H54 (cell line): Measurements from ENCODE around the gene KCTD4.
A peak's percentile ranks its signal among the peaks of the same experiment; 100 is the strongest.

Source experiments
- DNase-seq: peaks from one replicate; pipeline ENCODE4 v3.0.0; 2011; ENCODE audit warnings: low spot score, mixed read lengths; ENCODE audit not compliant: insufficient read length
- FAIRE-seq: peaks from 3 replicates; lab custom pipeline; 2011; peaks lifted over from hg19 to GRCh38; lab: Jason Lieb, UNC
- POLR2A ChIP-seq: IDR thresholded peaks from 2 replicates; pipeline ENCODE4 v1.6.1; 2011; ENCODE audit warnings: low read depth, mild to moderate bottlenecking, low read length

KCTD4 gene

DNA sequence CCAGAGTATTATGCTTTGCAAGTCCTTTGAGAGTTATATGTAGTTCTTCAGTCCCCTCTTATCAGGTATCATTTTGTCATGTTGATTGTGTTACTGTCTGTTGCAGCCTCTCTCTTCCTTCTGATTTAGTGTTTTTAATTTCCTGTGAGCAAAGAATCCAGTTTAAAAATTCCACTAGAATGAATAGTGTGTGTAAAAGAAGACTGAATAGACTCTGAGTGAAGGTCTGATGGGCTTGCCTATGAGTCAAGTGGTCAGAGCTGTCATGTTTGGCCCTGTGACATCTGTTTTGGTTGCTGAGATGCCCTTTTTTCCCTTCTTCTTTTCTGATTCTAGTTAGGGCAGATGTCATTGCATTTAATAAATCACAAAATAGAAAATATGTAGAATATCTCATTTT lies 23.3 kb upstream of the KCTD4 start:
- TF ChIP-seq POLR2A, result no peak
- no peak for FAIRE-seq
- DNase-seq, result no peak

DNA sequence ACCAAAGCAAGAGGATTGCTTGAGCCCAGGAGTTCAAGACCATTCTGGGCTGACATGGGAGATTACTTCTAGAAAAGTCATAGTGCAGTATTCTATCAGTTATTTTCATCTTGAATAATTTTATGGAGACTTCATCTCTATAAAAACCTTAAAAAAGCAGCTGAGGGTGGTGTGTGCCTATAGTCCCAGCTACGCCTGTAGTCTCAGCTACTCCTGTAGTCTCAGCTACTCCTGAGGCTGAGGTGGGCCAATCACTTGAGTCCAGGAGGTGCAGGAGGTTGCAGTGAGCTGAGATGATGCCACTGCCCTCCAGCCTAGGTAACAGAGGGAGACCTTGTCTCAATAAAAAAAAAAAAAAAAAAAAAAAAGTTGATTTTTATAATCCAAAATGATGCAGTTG lies 22.1 kb upstream of the KCTD4 start:
- DNase-seq, result no peak
- FAIRE-seq, result no peak
- no peak for TF ChIP-seq POLR2A

DNA sequence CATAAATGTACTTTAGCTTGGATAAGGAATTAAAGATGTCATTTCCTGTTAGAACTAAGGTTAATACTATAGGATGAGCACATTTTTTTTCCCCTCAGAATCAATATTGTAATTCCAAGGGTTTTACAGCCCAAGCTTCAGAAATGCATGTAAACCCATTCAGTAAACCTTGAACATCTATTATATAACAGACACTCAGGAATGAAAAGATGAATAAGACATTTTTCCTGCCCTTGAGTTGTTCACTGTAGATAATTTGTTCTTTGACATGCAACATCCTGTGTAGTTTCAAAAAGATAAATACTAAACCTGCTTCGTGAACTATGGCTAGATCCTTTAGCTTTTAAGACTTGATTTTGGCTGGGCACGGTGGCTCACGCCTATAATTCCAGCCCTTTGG lies 21.7 kb upstream of the KCTD4 start:
- FAIRE-seq (no peak), DNase-seq (no peak)
- TF ChIP-seq POLR2A, result no peak

DNA sequence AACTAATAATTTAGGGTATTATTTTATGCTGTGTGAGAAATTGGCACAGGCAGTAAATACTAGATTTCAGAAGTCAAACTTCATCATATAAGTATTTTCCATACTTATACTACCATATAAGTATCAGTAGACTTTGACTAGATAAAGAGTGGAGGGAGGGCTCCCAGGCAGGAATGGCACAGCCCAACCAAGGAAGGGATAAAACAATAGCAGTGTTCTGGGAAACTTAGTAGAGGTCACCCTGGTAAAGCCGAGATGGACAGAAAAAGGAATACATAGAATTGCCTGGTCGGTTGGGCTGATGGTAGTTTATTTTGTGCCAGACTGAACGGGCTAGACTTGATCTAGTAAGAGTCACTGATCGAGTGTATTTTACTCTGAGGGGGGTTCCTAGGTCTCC lies 19.6 kb upstream of the KCTD4 start:
- DNase-seq (no peak), FAIRE-seq (no peak)
- TF ChIP-seq POLR2A, result no peak

DNA sequence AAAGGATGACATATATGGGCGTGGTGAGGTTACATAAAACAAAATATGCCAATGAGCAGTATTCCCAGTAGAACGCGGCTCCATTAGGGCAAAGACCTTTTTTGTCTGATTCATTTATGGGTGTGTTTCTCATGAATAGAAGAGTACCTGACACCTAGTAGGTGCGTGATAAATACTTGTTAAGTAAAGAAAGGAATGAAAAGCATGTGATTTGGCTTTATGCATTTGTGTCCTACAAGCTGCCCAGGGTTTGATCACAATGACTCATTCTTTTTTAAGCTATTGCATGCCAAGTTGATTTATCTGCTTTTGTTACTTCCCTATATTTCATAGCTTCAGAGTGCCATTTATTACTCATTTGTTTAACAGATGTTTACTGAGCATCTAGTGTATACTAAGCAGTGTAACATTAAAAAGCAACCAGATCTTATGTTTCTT lies 19.1 kb upstream of the KCTD4 start:
- no peak for TF ChIP-seq POLR2A

DNA sequence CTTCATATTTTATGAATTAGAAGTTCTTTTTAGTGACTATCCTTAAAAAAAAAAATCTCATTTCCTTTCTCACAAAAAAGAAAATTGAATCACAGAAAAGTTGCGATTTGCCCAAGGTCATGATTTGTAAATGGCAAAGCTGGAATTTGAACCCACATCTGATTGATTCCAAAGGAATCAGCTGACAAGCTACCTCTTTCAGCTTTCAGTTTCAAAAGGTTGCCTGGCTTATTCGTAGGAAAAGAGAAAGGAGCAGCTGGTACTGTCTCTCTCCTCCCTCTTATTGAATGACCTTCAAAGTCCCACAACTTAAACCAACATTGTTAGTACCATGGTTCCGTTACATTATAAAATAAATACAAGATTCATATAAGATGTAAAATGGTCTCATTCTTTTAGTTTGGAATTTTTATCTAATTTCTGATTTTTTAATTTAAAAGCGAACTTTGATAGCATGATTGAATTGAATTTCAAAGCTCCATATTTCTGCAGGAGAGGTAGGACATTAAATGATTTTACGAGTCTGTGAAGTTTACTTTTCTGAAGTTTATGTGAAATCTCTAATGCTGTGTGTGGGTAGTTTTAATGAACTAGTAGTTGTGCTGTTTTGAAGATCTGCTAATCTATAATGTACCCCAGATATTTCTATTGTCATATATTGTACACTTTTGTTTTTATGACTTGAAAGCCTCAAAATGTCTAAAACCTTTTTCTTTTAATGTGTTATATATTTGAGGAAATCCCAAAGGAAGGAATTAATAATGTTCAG lies 18.5 kb upstream of the KCTD4 start:
- TF ChIP-seq POLR2A, result no peak
- peak; percentile 38 for FAIRE-seq
- DNase-seq, result no peak

More for the DNA sequence above, 19.1 kb upstream of the KCTD4 start:
- DNase-seq, result no peak
- FAIRE-seq, result peak; percentile 94

DNA sequence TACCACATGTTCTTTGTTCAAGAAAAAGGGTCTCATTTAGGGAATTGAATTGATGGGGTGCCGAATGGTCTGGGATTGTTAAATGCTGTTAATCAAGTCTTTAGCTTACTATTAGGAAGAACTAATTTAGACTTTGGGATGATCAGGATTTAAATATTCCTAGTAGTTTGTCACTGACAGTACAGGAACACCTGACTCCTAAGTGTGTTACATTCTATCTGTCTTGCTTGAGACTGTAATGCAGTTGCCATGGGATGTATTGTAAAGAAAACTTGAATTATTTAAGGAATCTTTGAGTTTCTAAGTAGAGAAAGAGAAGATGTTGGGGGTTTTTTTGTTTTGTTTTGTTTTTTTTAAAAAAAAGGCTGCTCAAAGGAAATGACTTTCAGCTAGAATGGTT lies 17.8 kb upstream of the KCTD4 start:
- no peak for TF ChIP-seq POLR2A
- FAIRE-seq, result no peak
- DNase-seq, result no peak

DNA sequence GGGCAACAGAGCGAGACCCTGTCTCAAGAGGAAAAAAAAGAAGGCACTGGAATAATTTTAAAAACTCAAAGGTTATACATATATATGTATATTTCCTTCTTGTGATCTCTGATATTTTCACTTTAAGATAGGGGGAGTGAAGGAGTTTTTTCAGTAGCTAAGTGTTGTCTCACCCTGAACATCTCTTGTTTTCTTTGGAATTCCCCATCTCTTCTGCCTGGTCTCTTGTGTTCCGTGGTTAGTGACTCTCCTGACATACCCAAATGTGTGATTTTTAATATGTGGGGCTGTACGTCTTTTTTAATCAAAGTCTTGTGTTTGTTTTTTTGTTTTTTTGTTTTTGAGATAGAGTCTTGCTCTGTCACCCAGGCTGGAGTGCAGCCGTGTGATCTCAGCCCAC lies 15.3 kb upstream of the KCTD4 start:
- DNase-seq, result no peak
- TF ChIP-seq POLR2A, result no peak
- no peak for FAIRE-seq

DNA sequence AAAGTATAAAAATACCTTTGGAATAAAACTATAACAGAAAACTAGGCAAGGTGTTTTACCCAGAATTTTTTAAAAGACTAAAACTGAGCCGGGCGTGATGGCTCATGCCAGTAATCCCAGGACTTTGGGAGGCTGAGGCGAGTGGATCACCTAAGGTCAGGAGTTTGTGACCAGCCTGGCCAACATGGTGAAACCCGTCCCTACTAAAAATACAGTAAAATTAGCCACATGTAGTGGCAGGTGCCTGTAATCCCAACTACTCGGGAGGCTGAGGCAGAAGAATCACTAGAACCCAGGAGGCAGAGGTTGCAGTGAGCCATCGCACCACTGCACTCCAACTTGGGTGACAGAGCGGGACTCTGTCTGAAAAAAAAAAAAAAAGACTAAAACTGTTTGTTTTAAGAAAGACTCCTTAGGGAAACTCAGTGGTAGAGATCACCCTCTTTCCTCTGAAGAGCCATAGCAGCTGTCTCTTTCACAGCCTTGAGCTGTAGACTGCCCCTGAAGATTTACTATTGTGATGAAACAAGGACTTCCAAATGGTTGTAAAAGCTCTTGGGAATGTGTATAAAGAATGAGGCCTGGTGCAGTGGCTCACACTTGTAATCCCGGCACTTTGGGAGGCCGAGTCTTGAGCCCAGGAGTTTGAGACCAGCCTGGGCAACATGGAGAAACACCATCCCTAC lies 14.7 kb upstream of the KCTD4 start:
- DNase-seq (no peak), FAIRE-seq (no peak)
- no peak for TF ChIP-seq POLR2A

DNA sequence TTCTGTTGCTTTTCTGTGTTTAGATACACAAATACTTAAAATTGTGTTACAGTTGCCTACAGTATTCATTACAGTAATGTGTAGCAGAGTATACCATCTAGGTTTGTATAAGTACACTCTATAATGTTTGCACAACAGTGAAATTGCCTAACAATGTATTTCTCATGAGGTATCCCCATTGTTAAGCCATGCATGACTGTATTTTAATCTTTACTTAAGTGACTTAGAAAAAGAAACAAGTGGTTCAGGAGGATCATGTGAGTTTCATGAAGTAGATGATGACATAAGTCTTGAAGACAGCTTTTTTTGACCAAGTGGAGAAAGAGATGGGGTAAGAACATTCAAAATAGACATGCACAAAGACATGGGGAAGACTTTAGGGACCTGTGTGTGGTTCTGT lies 8.4 kb upstream of the KCTD4 start:
- DNase-seq (no peak), FAIRE-seq (no peak)
- TF ChIP-seq POLR2A, result no peak

DNA sequence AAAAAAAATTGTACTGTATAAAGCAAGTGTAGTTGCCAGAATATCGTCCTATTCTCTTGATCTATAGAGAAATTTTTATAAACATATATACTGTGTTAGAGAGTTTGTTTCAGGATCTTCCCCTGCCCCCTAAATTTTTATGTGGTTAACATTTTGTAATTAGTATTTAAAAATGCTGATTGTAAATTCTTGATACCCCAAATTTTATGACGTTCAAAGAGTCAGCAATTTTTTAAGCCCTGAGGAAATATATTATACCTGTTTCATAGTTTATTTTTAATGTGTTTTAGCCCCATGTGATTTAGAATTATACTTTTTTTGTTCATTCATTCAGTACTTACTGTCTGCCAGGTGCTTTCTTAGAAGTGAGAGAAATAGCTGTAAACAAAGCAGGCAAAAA lies 7.3 kb upstream of the KCTD4 start:
- FAIRE-seq (no peak), DNase-seq (no peak)
- TF ChIP-seq POLR2A, result no peak

DNA sequence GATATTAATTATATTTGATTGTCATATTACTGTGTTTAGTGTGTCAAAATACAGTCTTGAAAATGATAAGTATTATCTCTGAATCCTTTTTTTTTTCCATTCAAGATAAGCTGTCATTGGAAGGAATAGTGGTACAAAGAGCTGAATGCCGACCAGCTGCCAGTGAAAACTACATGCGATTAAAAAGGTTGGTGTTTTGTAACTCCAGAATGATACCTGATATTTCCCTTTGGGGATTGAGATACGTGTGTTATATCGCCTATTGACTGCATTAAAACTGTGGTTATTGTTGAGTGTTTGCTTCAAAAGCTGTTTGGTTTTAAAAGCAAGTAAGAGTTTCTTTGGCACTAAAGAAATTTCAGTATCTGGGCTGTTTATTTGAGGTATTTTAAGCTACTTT lies 6.5 kb upstream of the KCTD4 start:
- no peak for TF ChIP-seq POLR2A
- no peak for DNase-seq
- FAIRE-seq, result no peak

DNA sequence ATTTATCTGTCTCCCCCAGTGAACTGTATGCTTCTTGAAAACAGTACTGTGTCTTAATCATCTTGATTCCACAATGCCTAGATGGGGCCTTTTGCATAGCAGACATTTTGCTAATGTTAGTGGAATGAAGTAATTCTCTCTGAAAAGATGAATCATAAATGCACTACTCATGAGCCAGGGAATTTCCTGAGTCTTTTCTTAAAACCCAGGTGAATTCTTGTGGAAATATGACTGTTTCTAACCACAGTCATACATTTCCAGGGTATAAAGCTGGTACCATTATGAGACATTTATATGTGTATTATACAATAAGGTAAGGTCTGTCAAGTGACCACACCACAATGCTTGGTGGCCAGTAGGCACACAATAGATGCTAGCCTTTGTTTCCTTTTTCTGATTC lies 5.5 kb upstream of the KCTD4 start:
- no peak for TF ChIP-seq POLR2A
- FAIRE-seq (peak; percentile 92), DNase-seq (no peak)

DNA sequence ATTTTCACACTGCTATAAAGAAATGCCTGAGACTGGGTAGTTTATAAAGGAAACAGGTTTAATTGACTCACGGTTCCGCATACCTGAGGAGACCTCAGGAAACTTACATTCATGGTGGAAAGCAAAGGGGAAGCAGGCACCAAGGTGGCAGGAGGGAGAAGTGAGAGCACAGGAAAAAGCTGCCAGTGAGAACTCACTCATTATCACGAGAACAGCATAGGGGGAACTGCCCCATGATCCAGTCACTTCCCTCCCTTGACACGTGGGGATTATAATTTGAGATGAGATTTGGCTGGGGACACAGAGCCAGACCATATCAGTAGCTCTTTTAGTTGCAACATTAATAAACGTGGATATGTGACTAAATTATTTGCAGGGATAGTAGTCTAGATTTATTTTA lies 4.3 kb upstream of the KCTD4 start:
- no peak for TF ChIP-seq POLR2A
- FAIRE-seq, result no peak

DNA sequence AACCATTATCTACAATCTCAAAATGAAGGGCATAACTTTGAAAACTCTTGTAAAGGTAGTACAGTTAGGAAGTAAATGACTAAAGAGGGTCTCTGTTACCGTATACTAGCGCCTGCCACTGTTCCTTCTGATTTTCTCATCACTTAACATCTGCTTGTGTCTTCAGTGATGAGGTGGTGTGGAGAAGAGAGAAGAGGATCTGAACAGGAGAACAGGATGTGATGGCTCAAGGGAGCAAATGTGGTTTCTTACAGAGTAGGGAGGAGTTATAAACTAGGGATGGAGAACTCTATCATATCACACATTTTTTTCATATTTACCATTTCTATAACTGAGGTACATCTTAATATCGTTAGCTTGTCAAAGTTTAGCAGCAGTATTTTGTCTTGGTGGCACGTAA lies 1.1 kb downstream of the KCTD4 start:
- FAIRE-seq, result no peak
- no peak for DNase-seq
- no peak for TF ChIP-seq POLR2A

More for the DNA sequence above, 4.3 kb upstream of the KCTD4 start:
- no peak for DNase-seq

DNA sequence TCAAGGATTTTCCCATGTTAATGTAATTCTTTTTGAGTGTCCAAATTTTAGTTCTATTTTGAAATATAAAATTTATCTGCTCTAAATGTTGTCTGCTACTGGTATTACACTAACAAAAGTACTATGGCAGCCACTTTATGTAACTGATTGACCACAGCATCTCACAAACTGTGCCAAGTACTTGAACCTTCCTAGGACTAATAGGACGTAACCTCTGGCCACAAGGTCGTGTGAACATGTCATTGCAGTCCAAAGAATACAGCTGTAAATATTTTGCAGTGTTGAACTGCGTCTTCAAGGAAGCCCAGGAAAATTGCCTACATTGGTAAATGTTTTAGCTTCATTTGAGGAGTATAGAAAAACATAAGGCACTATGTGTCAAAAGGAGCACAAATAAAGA lies 1.9 kb downstream of the KCTD4 start:
- TF ChIP-seq POLR2A, result no peak
- FAIRE-seq, result no peak
- no peak for DNase-seq
